ENCODE results near the gene LMX1A.

LMX1A gene

DNA sequence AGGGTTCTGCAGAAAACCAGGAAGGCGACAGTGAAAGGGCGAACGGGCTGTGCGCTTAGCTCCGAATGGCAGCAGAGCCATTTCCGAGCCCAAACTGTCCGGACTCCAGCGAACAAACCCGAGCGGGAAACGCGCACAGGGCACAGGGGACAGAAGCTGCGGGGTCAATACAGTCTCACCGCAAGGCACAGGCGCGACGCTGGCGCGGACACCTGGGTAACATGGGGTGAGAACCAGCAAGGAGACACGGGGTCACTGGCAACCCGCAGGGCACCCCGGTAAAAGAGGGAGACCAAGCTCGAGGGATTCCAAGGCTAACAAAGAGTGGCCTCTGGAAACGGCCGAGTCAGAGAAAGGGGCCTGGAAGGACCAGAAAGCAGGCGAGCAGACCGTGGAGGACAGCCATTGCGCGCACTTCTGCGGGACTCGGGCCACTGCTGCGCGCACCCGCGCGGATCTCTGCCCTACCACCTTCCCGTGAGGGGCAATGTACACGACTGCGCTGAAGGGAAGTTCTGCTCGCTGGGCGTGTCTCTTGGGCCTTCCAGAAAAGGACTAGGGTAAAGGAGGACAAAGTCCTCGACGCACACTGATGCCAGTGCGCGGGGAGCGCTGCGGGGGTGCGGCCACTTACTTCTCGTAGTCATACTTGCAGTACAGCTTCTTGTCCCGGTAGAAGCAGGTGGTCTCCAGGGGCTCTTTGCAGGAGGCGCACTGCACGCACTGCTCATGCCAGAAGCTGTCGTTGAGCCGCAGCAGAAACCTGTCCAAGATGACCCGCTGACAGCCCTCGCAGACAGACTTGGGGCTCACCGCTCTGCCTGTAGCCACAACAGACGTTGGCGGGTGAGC, 3.8 kb downstream of the LMX1A start:
- intact Hi-C loops (cut with DNase I; ENCODE audit: low total_unique reads): no loop called here
- TF ChIP-seq CTCF (IDR thresholded peaks at IDR 0.05): no peak
- Histone ChIP-seq H3K4me3 (no peak overlapping the region), H3K27me3 (peaks cover 0 to 89% of the 10 kb centered on the region in 2 donors), H3K9me3 (no peaks in the 10 kb centered on the region), H3K27ac (no peak overlapping the region), H3K4me1 (peaks cover 0 to 44% (median 36%) of the 10 kb centered on the region in 4 donors), H3K36me3 (no peaks in the 10 kb centered on the region)
- no peak for DNase-seq

DNA sequence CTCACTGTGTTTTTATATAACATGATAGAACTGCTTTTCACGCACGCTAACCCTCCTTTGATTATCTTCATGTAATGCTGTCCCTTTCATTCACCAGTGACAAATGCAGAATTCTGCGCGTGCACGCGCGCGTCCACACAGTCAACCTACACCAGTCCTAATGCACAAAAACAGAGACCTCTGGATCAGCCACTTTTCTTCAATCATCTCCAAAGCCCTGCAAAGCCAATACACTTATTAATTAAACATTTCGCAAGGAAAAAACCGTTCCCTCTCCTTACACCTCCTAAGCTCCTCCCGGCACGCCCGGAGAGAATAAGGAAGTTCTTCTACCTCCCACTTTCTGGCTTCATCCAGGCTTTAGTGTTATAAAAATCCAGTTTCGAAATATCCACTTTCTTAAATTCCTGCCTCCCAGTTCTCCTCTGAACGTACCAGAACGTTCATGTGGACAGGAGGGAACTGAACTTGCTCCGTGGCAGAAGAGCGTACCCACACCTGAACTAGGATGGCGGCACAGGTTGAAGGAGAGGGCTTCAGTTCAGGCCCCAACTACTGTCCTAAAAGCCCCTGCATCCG, 4.6 kb downstream of the LMX1A start:
- Histone ChIP-seq H3K4me1 (peaks cover 0 to 44% (median 35%) of the 10 kb centered on the region in 4 donors), H3K36me3 (no peaks in the 10 kb centered on the region), H3K9me3 (no peaks in the 10 kb centered on the region), H3K27me3 (peaks cover 0 to 90% of the 10 kb centered on the region in 2 donors), H3K4me3 (no peak overlapping the region), H3K27ac (no peak overlapping the region)
- intact Hi-C loops (cut with DNase I; ENCODE audit: low total_unique reads): no loop called here
- no peak for TF ChIP-seq CTCF (IDR thresholded peaks at IDR 0.05)
- no peak for DNase-seq

- Histone ChIP-seq H3K9me3 (no peaks in the 10 kb centered on the region), H3K27ac (no peak overlapping the region), H3K4me1 (peaks cover 0 to 33% (median 24%) of the 10 kb centered on the region in 4 donors), H3K36me3 (no peaks in the 10 kb centered on the region), H3K27me3 (peaks cover 0 to 90% of the 10 kb centered on the region in 2 donors), H3K4me3 (no peak overlapping the region)
- no peak for TF ChIP-seq CTCF (IDR thresholded peaks at IDR 0.05)
- intact Hi-C loops (cut with DNase I; ENCODE audit: low total_unique reads): no loop called here
- DNase-seq: no peak
Measured at GRCh38 chr1:165350840-165351239, 5.7 kb downstream of the LMX1A start.

GRCh38 chr1:165345502-165345901, 11.0 kb downstream of the LMX1A start:
- H3K27me3 ChIP-seq: peaks cover 0 to 70% of the 10 kb centered on the region in 2 donors
- H3K9me3 ChIP-seq: no peaks in the 10 kb centered on the region
- no peak overlapping the region for H3K4me3 ChIP-seq
- no peak for DNase-seq
- no peak for TF ChIP-seq CTCF (IDR thresholded peaks at IDR 0.05)
- no peak overlapping the region for H3K27ac ChIP-seq
- intact Hi-C loops (cut with DNase I; ENCODE audit: low total_unique reads): no loop called here
- no peaks in the 10 kb centered on the region for H3K36me3 ChIP-seq
- H3K4me1 ChIP-seq: no peaks in the 10 kb centered on the region

GRCh38 chr1:165344736-165345135, 11.8 kb downstream of the LMX1A start:
- H3K27ac ChIP-seq: no peak overlapping the region
- DNase-seq: no peak
- no peaks in the 10 kb centered on the region for H3K4me1 ChIP-seq
- peaks cover 0 to 62% of the 10 kb centered on the region in 2 donors for H3K27me3 ChIP-seq
- H3K9me3 ChIP-seq: no peaks in the 10 kb centered on the region
- H3K4me3 ChIP-seq: no peak overlapping the region
- intact Hi-C loops (cut with DNase I; ENCODE audit: low total_unique reads): no loop called here
- no peak for TF ChIP-seq CTCF (IDR thresholded peaks at IDR 0.05)
- H3K36me3 ChIP-seq: no peaks in the 10 kb centered on the region
